ENCODE data around the gene RNF225. TPM values are rescaled to one million over a fixed set of nuclear protein-coding genes. Genes with fewer than 3 reads are reported as not detected.
A peak's percentile ranks its signal among the peaks of the same experiment; 100 is the strongest.

Gene RNF225
- total RNA-seq, 2 donors from 2014 or later: 0.58 to 1.5 TPM

- H3K36me3 Mint-ChIP-seq (ENCODE audit: insufficient read depth in 2 of 2): peaks cover 6 to 26% of the 10 kb centered on the region in 2 donors
Observed at GRCh38 chr19:58386576-58387337, 8.7 kb upstream of the RNF225 start, which contains the start of gene RPS5. RPS5 (plus strand) TSS chr19:58387269; CDS start chr19:58388138, 869 bp downstream.

DNA sequence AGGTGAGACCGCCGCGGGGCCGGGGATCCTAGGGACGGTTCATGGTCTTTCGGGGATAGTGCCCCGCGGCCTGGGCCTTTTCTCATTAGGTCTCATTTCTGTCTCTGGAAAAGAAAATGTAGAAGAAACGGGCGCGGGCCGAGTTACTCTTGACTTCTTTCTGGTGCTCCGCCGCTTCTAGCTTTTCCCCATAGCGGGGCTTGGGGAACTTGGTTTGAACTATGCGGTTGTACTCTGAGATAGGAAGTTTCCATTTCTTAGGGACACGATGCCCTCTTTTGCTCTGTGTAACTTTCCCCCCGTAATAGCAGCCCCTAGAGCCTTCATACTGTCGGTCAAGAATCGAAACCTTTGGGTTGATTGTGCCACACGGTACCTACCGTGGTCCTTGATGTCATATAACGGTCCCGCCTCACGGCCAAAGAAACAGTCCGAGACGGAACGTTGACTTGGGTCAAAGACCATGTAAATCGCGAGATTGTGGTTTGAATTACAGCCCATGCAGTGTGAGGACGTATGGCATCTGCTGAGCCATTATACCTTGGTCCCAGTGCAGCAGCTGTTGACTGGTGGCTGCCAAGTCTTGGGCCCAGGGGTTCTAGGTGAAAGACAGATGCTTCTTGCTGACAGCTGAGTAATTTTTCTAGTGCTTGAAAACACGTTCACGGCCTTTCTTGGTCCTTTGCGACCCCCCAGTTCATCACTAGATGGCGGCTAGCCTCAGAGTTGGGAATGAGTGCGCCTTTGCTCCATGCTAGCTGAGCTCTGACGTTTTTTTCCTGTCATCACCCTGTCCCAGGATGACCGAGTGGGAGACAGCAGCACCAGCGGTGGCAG is 7.9 kb upstream of the RNF225 start:
- no peak for ATAC-seq (replicated peaks in 1 of 2)
- no peak for DNase-seq
- no peaks in the 10 kb centered on the region for H3K9me3 Mint-ChIP-seq
- peak overlapping the region; percentile 97 for H3K27ac Mint-ChIP-seq
- H3K4me3 Mint-ChIP-seq: peak overlapping the region; percentile 96
- peaks cover 6 to 26% of the 10 kb centered on the region in 2 donors for H3K36me3 Mint-ChIP-seq (ENCODE audit: insufficient read depth in 2 of 2)
- peaks cover 39% of the 10 kb centered on the region for H3K4me1 Mint-ChIP-seq (ENCODE audit: low read depth)
- no peaks in the 10 kb centered on the region for H3K27me3 Mint-ChIP-seq (ENCODE audit: low read depth)

More at GRCh38 chr19:58386576-58387337, 8.7 kb upstream of the RNF225 start, which contains the start of gene RPS5:
- Mint-ChIP-seq H3K4me3 (peak within 1 kb of the TSS; percentile 96), H3K27me3 (ENCODE audit: low read depth) (no peaks in the 10 kb centered on the region), H3K4me1 (ENCODE audit: low read depth) (peaks cover 46% of the 10 kb centered on the region), H3K9me3 (no peaks in the 10 kb centered on the region), H3K27ac (peak within 1 kb of the TSS; percentile 97)
- ATAC-seq (replicated peaks in 1 of 2) (peak; percentile 93 to 94), DNase-seq (peak; percentile 94)

DNA sequence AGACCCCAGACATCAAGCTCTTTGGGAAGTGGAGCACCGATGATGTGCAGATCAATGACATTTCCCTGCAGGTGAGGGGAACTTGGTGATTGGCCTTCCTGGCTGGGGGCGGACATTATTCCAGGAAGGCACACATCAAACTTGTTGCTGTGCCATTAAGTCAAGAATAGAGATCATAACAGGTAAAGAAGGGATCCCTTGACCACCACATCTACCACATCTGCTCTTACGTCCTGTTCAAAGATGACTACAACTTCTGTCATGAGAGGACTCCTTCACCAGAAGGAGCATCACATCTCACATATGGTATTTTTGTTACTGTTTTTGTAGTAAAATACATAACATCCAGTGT is 7.3 kb upstream of the RNF225 start:
- Mint-ChIP-seq H3K27ac (peak overlapping the region; percentile 97), H3K9me3 (no peaks in the 10 kb centered on the region), H3K4me3 (peak overlapping the region; percentile 96), H3K4me1 (ENCODE audit: low read depth) (peaks cover 39% of the 10 kb centered on the region), H3K27me3 (ENCODE audit: low read depth) (no peaks in the 10 kb centered on the region), H3K36me3 (ENCODE audit: insufficient read depth in 2 of 2) (peaks cover 8 to 28% of the 10 kb centered on the region in 2 donors)
- DNase-seq (no peak), ATAC-seq (replicated peaks in 1 of 2) (no peak)

GRCh38 chr19:58392945-58393724 is 2.3 kb upstream of the RNF225 start:
- Mint-ChIP-seq H3K9me3 (no peaks in the 10 kb centered on the region), H3K36me3 (ENCODE audit: insufficient read depth in 2 of 2) (peaks cover 13 to 36% of the 10 kb centered on the region in 2 donors), H3K27me3 (ENCODE audit: low read depth) (no peaks in the 10 kb centered on the region), H3K4me1 (ENCODE audit: low read depth) (peaks cover 34% of the 10 kb centered on the region), H3K27ac (no peak overlapping the region), H3K4me3 (no peak overlapping the region)
- ATAC-seq (replicated peaks in 1 of 2): no peak
- DNase-seq: no peak

DNA sequence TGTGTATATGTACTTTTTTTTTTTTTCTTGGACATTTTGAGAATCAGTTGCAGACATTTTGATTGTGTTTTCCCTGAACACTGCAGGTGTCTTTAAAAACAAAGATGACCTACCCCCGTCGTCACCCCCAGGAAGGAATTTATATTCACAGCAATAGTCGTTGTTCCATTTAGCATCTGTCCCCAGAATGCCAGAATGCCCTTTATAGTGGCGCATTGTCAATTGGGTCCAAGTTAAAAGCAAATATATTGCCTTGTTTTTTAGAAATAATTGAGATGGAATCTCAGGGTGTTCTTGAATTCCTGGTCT is 1.8 kb upstream of the RNF225 start:
- no peak overlapping the region for H3K4me3 Mint-ChIP-seq
- H3K9me3 Mint-ChIP-seq: no peaks in the 10 kb centered on the region
- peaks cover 13 to 33% of the 10 kb centered on the region in 2 donors for H3K36me3 Mint-ChIP-seq (ENCODE audit: insufficient read depth in 2 of 2)
- no peak overlapping the region for H3K27ac Mint-ChIP-seq
- no peaks in the 10 kb centered on the region for H3K27me3 Mint-ChIP-seq (ENCODE audit: low read depth)
- ATAC-seq (replicated peaks in 1 of 2) (no peak), DNase-seq (no peak)
- H3K4me1 Mint-ChIP-seq (ENCODE audit: low read depth): peaks cover 29% of the 10 kb centered on the region

- DNase-seq (no peak), ATAC-seq (replicated peaks in 1 of 2) (peak in 1 of 2 donors; percentile 6)
- Mint-ChIP-seq H3K4me3 (no peak overlapping the region), H3K27ac (no peak overlapping the region), H3K27me3 (ENCODE audit: low read depth) (no peaks in the 10 kb centered on the region), H3K4me1 (ENCODE audit: low read depth) (peaks cover 20% of the 10 kb centered on the region), H3K9me3 (no peaks in the 10 kb centered on the region), H3K36me3 (ENCODE audit: insufficient read depth in 2 of 2) (peaks cover 13 to 26% of the 10 kb centered on the region in 2 donors)
Observed at GRCh38 chr19:58394821-58395219, 636 bp upstream of the RNF225 start.

GRCh38 chr19:58395979-58396627 is 647 bp downstream of the RNF225 start:
- ATAC-seq (replicated peaks in 1 of 2): no peak
- H3K36me3 Mint-ChIP-seq (ENCODE audit: insufficient read depth in 2 of 2): peaks cover 10 to 19% of the 10 kb centered on the region in 2 donors
- DNase-seq: no peak

DNA sequence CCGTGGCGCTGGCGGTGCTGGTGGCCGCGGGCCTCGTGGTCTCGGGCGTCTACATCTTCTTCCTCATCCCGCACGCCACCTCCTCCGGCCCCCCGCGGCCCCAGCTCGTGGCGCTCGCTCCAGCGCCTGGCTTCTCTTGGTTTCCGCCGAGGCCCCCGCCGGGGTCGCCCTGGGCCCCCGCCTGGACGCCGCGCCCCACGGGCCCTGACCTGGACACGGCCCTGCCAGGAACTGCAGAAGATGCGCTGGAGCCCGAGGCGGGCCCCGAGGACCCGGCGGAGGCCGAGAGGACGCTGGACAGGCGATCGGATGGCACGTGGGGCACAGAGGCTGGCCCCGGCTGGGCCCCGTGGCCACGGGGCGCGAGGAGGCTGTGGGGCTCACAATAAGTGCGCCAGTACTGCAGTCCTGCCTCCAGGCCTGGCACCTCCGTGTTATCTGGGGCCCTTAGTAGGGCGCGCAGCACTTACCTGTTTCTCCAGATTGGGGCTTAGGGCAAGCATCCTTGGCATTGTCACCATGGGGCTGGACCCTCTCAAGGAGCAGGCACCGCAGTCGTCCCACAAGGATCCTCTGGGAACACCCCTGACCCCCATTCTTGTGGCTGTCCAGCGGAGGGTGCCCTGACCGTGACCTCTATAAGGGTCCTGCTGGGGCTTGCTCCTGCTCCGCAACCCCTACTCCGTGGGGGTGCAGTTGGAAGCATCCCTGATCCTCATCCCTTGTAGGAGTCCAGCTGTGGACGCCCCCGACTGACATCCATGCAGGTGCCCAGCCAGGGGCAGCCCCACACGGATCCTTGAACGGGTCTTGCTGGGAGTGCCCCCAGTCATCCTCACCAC is 1.5 kb downstream of the RNF225 start:
- H3K36me3 Mint-ChIP-seq (ENCODE audit: insufficient read depth in 2 of 2): peaks cover 10 to 19% of the 10 kb centered on the region in 2 donors
- H3K4me1 Mint-ChIP-seq (ENCODE audit: low read depth): peaks cover 28% of the 10 kb centered on the region
- DNase-seq (no peak), ATAC-seq (replicated peaks in 1 of 2) (no peak)
- no peak overlapping the region for H3K27ac Mint-ChIP-seq
- H3K9me3 Mint-ChIP-seq: no peaks in the 10 kb centered on the region
- no peaks in the 10 kb centered on the region for H3K27me3 Mint-ChIP-seq (ENCODE audit: low read depth)
- no peak overlapping the region for H3K4me3 Mint-ChIP-seq

More at GRCh38 chr19:58395979-58396627, 647 bp downstream of the RNF225 start:
- Mint-ChIP-seq H3K4me1 (ENCODE audit: low read depth) (peaks cover 25% of the 10 kb centered on the region), H3K4me3 (no peak overlapping the region), H3K27ac (no peak overlapping the region), H3K27me3 (ENCODE audit: low read depth) (no peaks in the 10 kb centered on the region), H3K9me3 (no peaks in the 10 kb centered on the region)

GRCh38 chr19:58397533-58398037 is 2.1 kb downstream of the RNF225 start:
- Mint-ChIP-seq H3K4me1 (ENCODE audit: low read depth) (peaks cover 34% of the 10 kb centered on the region), H3K9me3 (no peaks in the 10 kb centered on the region), H3K4me3 (no peak overlapping the region), H3K27me3 (ENCODE audit: low read depth) (no peaks in the 10 kb centered on the region), H3K36me3 (ENCODE audit: insufficient read depth in 2 of 2) (peaks cover 10 to 19% of the 10 kb centered on the region in 2 donors), H3K27ac (no peak overlapping the region)
- DNase-seq: no peak
- no peak for ATAC-seq (replicated peaks in 1 of 2)

DNA sequence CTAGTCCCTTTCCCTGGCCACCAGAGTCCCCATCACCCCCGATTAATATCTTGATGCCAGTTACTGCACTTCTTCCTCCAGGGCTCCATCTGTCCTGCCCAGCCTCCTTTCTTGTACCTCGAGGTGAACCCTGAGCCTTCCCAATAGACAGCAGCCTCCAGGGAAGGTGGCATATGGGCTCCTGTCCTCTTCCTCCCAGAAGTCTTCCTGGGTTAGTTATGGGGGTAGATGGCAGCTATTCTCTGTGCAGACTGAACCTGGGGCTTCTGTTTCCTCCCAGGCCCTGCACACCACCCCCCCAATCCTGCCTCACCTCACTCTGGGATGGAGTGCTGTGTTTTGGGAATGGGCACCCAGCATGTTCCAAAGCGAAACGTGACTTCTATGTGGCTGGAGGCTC is 2.6 kb downstream of the RNF225 start:
- no peak overlapping the region for H3K4me3 Mint-ChIP-seq
- DNase-seq (no peak), ATAC-seq (replicated peaks in 1 of 2) (no peak)
- H3K36me3 Mint-ChIP-seq (ENCODE audit: insufficient read depth in 2 of 2): peaks cover 8 to 17% of the 10 kb centered on the region in 2 donors
- H3K4me1 Mint-ChIP-seq (ENCODE audit: low read depth): peaks cover 34% of the 10 kb centered on the region
- H3K27ac Mint-ChIP-seq: no peak overlapping the region
- H3K27me3 Mint-ChIP-seq (ENCODE audit: low read depth): no peaks in the 10 kb centered on the region
- no peaks in the 10 kb centered on the region for H3K9me3 Mint-ChIP-seq

DNA sequence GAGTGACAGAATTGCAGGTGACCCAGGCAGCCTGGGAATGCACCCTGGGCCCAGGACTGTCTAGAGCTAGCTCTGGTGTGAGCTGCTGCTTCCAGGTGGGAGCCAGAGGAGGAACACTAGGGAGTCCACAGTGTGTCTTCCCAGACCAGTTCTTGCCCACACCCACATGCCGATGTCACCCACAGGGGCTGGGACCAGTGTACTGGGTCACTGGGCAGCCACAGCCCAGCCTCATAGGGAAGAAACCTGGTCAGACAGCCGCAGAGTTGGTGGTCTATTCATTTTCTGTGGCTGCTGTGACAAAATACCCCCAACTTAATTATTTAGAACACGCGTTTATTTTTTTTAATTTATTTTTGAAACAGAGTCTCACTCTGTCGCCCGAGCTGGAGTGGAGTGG is 3.1 kb downstream of the RNF225 start:
- no peak overlapping the region for H3K4me3 Mint-ChIP-seq
- DNase-seq: no peak
- no peaks in the 10 kb centered on the region for H3K9me3 Mint-ChIP-seq
- peaks cover 32% of the 10 kb centered on the region for H3K4me1 Mint-ChIP-seq (ENCODE audit: low read depth)
- no peak overlapping the region for H3K27ac Mint-ChIP-seq
- peaks cover 8 to 15% of the 10 kb centered on the region in 2 donors for H3K36me3 Mint-ChIP-seq (ENCODE audit: insufficient read depth in 2 of 2)
- no peaks in the 10 kb centered on the region for H3K27me3 Mint-ChIP-seq (ENCODE audit: low read depth)
- ATAC-seq (replicated peaks in 1 of 2): no peak

- H3K27ac Mint-ChIP-seq: no peak overlapping the region
- H3K4me3 Mint-ChIP-seq: peak overlapping the region in 1 of 2 donors; percentile 17
- ATAC-seq (replicated peaks in 1 of 2) (no peak), DNase-seq (no peak)
- H3K9me3 Mint-ChIP-seq: no peaks in the 10 kb centered on the region
- peaks cover 22% of the 10 kb centered on the region for H3K4me1 Mint-ChIP-seq (ENCODE audit: low read depth)
- no peaks in the 10 kb centered on the region for H3K27me3 Mint-ChIP-seq (ENCODE audit: low read depth)
- H3K36me3 Mint-ChIP-seq (ENCODE audit: insufficient read depth in 2 of 2): peaks cover 1 to 2% of the 10 kb centered on the region in 2 donors
Observed at GRCh38 chr19:58399903-58400302, 4.4 kb downstream of the RNF225 start.
